ENCODE measurements around the gene ASH1L.
"Not testable (repeated sequence)": the region's sequence is repeated elsewhere in the genome, so short reads cannot be mapped to it uniquely, and the experiment has no call there.

Gene ASH1L

DNA sequence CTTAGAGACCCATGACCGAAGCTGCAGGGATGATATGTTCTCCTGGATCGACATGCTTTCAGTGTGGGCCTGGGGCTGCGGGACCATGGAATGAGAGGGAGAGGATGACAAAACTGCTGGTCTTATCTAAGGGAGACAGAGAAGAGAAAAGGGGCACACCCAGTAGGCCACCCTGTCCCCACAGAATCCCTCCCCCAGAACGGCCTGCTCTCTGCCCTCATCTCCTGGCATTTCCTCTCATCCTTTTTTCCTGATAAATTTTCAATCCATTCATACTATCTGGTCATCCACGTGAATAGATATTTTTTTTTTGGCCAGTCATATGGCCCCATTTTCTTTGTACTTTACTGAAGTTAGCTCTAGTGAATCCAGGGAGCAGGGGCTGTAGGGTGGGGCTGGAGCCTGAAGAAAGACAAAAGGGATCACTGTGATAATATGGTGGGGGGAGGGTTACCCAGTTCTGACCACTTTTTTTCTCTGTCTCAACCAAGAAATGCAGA is 261.2 kb downstream of the ASH1L start, which contains the start of gene PKLR:
Gene PKLR (minus strand): TSS at position 97 of the 500 bp plus-strand sequence. CDS start 43 bp downstream, at position 54.
- FAIRE-seq = no peak

DNA sequence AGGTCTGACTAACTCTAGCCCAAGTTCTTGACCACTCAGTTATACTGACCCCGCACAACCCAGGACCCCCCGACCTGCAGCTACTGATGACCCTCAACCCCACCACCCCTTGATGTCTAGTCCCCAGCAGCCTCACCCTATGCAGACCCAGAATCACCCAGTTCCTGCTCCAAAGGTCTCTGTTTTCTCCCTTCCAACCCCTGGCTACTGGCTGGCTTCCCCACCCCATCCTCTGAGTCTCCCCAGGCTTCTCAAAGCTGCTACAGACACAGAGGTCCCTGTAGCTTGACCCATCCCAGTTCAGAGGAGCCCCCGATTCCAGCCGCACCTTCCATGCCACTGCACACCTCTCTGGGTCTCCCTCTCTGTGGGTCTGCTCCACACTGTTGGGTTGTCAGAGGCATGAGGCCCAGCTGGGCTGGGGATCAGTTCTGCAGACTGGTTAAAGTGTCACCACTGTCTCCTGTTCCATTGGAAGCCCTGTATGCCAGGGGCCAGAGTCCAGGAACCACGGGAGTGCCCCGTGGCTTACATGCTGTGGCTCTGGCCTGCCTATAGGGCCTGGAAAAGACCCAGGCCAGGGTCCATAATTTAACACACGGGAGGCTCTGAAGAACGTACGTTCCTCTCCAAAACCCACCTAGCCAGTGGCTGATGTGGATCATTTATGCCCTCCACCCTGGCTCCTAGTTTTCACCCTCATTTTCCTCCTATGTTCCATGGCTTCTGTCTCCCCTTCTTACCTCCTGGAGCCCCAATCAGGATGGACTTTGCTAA is 261.9 kb downstream of the ASH1L start:
- no peak for FAIRE-seq

DNA sequence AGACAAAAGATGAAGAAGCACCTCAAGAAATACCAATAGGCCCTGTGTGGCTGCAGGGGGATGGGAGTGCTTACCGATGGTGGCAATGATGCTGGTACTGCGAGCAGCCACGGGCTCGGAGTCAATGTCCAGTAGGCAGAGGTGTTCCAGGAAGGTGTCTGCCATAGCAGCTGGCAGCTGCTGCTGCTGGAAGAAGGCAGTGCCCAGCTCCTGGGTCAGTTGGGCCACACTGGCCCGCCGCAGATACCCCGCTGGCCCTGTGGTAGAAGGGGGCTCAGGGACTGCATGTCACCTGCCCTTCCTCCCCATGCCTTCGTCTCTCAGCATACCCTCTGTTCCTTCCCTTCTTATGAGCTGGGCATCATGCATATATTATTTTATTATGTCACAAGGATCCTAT is 262.6 kb downstream of the ASH1L start:
- no peak for FAIRE-seq

DNA sequence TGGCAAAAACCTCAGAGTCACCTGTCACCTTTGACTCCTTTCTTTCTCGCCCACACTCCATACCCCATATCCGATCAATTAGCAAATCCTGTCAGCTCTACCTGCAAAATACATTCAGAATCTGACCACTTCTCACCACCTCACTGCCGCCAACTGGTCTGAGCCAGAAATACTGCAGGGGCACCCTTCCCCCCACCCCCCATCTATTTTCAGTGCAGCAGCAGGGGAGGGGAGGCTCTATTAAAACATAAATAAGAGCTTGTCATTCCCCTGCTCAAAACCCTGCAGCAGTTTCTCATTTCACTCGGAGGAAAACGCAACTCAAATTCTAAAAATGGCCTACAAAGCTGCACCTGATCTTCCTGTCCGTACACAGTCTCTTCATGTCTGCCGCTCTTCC is 265.2 kb downstream of the ASH1L start:
- FAIRE-seq = no peak

DNA sequence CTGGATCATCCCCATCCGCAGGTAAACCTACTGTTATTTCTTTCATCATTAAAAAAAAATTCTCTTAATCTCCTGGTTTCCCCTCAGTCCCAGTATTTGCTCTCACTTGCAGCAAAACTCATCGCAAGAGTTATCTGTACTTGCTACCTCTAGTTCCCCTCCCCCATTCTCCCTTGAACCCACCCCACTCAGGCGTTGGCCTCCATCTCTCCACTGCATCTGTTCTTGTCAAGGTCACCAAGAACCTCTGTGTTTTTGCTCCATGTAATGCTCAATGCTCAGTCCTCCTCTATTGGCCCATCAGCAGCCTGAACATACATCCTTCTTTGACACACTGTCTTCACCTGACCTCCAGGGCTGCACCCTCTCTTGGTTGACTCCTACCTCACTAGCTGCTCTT is 265.9 kb downstream of the ASH1L start:
- FAIRE-seq = no peak

DNA sequence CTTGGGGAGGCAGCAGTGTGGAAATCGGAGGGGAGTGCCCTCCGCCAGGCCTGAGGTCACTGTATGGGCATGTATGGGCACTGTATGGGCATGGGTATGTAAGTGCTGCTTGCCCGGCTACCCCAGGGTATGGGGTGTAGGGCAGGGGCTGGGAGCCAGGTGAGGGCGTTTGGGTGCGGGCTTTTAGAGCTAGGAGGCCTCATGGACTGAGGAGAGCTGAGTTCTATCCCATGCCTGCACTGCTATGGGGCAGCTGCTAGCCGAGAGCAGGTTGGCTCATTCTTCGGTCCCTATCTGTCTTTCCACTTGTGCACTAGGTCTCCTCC is 266.7 kb downstream of the ASH1L start:
- no peak for FAIRE-seq

DNA sequence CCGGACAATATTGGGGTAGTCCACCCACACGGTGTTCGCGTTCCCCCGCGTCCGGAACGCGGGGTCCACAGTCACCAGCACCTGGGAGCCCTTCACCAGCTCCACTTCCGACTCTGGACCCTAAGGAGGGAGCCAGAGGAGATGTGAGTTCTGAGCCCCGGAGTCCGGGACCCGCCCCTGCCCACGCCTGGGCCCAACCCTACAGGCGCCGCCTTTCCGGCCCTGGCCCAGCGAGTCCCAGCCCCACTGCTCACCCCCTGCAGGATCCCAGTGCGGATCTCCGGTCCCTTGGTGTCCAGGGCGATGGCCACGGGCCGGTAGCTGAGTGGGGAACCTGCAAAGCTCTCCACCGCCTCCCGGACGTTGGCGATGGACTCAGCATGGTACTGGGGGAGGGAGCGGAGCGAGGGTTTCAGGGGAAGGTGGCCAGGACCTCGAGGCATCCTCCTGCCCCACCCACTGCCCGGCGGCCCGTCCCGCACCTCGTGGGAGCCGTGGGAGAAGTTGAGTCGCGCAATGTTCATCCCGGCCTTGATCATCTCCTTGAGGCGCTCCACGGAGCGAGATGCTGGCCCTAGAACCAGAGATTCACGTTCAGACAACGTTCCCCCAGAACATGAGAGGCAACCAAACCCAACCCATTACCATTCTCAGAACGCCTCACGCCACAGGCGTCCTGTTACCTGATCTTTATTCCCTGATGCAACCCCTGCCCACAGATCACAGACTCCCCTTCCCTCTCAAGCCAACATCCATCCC is 267.2 kb downstream of the ASH1L start:
- FAIRE-seq = no peak

DNA sequence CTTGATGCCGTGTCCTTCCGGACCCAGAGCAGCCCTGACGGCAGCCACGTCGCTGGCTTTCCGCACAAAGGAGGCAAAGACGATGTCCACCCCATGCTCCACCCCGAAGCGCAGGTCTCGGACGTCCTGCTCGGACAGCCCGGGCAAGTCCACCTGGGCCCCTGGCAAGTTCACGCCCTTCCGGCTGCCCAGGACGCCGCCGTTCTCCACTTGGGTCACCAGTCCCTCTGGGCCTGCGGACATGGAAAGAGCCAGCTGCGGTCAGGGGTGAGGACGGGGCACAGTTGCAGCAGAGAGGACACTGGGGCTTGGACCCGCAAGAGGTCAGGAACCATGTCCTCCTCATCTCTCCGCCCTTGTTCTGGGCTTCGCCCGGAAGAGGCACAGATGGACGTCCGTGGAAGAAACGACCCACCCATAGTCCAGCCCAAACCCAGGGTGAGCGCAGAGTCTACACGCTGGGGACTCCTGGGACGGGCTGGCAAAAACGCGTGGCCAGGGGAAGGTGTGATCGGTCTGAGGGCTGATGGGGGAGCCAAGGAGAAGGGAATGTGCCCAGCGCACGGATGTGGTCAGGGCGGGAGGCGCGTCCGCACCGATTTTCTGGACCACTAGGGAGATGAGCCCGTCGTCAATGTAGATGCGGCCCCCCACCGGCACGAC is 268.0 kb downstream of the ASH1L start:
- FAIRE-seq = no peak

- FAIRE-seq = no peak
Measured at GRCh38 chr1:155293086-155293749, 269.4 kb downstream of the ASH1L start.

GRCh38 chr1:155291006-155291405 is 271.6 kb downstream of the ASH1L start:
- FAIRE-seq = not testable (repeated sequence)

DNA sequence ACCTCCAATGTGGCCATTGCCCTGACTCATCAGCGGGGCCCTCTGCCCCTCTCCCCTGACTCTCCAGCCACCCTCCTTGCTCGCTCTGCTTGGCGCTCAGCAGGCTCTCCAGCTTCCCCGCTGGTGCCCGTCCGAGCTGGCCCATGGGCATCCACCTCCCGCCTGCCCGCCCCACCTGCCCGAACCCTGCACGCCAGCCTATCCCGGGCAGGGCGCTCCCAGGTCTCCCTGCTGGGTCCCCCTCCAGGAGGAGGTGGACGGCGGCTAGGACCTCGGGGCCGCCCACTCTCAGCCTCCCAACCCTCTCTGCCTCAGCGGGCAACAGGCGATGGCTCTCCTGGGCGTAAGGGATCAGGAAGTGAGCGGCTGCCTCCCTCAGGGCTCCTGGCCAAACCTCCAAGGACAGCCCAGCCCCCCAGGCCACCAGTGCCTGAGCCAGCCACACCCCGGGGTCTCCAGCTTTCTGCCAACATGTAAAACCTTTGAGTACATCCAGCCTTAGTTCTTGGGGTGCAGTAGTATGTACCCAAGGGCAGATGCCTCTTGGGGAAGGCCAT is 274.5 kb downstream of the ASH1L start:
- FAIRE-seq = no peak

- no peak for FAIRE-seq
Measured at GRCh38 chr1:155286544-155286943, 276.1 kb downstream of the ASH1L start.

GRCh38 chr1:155285631-155286044 is 277.0 kb downstream of the ASH1L start:
- FAIRE-seq = no peak
